ENCODE data around the gene TOX2.

The TOX2 gene

DNA sequence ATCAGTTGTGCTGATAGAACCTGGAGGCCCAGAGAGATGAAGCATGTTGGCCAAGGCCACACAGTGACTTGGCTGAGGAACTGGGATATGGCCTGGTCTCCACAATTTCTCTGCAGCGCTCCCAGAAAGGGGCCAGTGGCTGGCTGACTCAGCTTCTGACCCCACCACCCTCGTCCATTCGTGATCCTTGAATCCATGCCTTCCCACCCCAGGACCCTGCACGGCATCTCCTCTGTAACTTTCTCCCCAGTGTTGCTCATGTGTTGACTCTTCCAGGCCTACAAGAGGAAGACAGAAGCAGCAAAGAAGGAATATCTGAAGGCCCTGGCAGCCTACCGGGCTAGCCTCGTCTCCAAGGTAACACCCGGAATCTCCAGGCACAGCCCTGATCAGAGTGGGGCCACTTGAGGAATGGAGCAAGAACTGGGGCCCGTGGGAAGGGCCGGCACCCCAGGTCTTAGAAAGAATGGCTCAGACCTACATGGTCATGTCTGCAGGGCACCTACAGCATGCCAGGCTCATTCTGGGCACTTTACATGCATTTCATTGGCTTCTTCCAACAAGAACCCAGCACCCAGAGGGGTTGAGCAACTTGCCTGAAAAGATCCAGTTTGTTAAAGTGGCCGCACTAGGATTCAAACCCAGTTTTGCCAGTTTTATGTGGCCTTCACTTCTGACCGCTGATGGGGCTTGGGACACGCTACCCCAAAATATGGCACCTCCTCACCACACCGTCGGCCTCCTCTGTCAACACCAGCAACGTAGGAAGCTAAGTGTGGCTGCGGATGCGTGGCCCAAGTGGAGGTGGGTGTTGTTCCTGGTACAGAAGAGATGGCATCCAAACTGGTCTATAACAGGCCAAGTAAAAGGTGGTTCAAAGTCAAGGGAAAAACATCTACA is 150.1 kb downstream of the TOX2 start:
- no peak for DNase-seq (ENCODE audit: low read depth, low spot score)

DNA sequence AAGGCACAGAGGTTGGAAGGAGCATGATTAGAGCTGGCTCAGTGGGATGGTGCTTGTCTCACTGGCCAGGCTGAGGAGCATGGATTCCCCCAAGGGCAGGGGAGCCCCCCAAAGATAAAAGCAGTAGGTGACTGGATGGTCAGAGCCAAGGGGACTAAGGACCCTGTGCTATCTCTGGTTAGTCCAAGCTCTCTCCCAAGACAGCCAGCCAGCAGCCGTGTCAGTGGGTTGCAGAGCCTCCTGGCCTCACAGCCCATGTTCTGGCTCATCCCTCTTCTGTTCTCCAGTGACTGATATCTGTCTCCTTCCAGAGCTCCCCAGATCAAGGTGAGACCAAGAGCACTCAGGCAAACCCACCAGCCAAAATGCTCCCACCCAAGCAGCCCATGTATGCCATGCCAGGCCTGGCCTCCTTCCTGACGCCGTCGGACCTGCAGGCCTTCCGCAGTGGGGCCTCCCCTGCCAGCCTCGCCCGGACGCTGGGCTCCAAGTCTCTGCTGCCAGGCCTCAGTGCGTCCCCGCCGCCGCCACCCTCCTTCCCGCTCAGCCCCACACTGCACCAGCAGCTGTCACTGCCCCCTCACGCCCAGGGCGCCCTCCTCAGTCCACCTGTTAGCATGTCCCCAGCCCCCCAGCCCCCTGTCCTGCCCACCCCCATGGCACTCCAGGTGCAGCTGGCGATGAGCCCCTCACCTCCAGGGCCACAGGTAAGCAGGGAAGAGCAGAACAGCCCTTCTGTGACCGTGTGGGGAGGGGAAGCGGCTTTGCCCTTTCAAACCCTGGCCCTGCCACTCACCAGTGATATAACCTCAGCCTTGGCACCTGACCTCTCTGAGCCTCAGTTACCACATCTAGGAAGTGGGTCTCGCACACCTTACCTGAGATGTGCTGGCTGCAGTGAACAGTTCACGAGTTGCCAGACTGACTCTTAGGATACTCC is 151.0 kb downstream of the TOX2 start:
- DNase-seq (ENCODE audit: low read depth, low spot score) = no peak

DNA sequence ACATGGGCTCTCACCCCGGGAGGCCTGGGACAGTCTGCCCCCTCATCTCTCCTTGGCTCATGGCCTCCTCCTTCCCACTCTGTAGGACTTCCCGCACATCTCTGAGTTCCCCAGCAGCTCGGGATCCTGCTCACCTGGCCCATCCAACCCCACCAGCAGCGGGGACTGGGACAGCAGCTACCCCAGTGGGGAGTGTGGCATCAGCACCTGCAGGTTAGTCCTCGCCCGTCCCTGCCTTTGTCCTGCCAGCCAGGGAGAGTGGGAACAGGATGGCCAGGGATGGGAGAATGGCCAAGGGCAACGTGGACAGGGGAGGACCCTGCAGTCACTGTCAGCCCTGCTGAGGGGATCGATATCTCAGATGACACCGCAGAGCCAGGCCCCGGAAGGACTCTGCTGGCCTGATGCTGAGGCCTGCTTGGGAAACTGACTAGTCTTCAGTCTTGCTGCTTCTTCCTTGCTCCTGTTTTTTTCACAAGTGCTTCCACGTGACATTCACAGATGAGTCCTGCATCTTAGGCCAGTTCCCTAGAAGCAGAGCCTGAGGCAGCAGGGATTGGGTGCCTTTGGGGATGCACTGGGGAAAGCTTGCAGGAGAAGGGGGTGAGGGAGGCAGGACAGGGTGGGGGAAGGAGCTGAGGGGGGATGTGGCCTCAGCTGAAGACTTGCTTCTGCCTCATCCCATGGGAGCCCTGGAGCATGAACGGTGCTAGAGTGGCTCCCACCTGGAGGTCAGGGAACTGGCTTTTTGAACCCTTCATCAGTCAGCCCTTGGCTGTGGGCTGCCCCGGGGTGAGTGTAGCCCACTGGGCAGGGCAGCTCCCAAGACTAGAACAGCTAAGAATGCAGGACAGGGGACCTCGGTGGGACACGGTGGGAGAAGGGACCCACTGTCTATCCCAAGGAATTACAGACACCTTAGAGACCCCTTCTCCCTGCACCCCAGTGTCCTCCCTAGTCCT is 152.3 kb downstream of the TOX2 start:
- DNase-seq (ENCODE audit: low read depth, low spot score) = no peak

DNA sequence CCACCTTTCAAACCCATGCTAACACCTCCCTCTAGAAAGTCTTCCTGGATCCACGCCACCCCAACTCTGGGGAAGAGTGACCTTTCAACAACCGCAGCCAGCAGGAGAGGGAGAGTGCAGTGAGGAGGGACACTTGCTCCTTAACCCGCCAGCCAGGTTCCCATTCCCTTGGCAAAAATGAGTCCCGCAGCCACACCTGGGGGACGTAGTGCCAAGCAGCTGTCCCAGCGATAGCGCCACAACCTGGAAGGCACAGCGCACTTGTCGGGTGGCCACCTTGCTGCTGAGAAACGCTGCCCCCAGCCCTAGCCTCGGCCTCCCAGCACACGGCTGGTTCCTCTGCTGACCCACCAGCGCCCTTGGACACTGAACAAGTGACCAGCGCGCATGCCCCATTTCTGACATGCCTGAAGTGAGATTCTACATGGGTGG is 153.0 kb downstream of the TOX2 start:
- no peak for DNase-seq (ENCODE audit: low read depth, low spot score)

DNA sequence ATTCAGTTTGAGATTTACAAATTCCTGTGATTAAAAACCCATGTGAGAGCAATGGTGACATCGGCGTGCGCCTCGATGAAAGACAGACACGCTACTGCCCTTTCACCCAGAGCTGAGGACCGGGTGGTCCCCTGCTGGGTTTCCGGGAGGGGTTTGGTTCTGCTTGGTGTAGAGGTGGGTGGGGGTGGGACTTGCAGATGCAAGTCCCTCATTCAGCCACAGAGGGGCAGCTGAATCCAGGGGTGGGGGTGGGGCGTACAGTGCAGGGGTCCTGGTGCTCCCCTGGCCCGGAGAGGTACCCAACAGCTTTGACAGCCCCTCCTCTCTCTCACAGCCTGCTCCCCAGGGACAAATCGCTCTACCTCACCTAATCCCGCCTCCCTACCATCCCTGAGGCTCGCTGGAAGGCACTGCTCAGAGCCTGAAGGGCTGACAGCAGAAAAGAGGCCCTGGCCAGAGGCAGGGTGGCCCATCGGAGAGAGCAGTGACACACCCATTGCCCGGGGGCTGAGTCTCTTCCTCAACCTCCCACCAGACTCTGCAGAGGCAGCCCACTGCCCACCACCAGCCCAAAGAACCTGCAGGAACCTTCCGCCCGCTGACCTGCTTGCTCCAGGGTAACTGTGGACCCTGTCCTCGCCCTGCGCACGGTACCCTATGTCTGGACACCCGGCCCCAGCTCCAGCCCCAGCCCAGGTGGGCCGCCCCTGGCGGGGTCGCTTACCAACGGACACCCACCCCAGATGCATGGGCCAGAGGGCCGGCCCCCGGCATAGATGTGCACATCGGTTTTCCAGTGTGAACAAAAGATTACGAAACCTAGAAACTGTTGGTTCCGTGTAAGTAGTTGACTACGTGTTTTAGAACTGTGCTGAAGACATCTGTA is 153.9 kb downstream of the TOX2 start:
- no peak for DNase-seq (ENCODE audit: low read depth, low spot score)

DNA sequence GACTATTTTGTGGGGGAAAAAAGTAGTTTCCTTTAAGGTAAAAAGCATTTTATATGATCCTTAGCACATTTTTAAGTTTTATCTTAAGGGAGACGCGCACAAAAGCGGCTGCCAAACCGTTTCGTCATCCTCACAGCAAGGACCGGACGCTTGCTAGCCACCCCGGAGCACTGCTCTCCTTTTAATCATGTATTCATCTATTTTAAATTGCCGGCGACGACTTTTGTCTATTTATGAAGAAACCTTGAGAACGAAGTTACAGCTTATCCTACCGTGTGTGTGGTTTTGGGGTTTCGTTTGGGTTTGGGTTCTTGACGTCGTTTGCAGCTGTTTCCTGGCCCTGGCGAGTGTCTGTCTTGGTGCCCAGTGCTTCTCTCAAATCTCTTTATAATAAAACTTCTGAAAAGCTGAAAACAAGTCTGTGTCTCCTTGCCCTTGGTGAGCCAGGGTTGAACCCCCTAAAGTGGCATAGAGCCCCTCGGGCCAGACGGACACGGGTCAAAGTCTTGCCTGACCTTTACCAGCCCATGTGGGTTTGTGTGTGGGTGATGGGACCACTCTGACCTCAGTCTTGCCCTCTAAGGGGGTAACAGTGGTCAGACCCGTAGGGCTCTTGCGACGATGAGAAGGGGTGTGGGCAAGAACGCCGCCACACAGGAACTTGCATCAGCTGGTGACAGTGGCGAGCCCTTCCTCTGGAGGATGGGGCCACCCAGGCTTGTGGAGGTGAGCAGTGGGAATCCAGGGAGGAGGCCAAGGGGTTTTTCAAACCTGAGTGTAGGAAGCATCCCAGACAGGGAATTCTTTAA is 154.8 kb downstream of the TOX2 start:
- DNase-seq (ENCODE audit: low read depth, low spot score) = no peak

DNA sequence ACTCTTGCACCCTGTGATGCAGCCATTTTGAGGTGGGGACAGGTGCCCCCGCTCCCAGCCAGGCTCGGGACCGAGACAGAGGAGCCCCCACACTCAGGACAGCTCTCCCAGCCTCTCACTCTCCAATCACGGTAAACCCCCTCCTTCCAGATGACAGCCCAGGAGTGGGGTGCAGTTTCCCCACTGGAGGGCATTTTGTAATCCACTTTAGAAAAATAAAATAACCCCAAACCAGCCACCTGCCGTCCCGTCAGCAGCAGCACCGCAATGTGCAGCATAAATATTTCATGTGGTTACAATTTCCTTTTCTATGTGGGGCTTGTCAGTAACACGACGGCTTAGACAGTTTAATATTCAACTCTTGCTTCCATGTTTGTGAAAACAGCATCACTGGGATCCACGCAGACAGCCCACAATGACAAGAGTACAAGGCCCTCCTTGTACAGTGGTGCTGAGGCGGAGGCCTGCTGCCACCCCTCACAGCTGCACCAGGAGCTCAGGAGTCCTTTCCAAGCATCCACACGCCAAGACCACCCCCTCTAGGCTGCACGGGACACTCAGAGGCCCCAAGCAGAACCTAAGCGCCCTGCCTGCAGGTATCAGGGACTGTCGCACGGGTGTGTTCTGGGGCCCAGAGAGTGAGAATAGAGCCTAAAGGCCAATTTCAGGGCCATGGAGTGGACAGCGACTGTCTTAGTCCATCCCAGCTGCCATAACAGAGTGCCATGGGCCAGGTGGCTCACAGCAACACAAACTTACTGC is 155.7 kb downstream of the TOX2 start:
- DNase-seq (ENCODE audit: low read depth, low spot score) = no peak

DNA sequence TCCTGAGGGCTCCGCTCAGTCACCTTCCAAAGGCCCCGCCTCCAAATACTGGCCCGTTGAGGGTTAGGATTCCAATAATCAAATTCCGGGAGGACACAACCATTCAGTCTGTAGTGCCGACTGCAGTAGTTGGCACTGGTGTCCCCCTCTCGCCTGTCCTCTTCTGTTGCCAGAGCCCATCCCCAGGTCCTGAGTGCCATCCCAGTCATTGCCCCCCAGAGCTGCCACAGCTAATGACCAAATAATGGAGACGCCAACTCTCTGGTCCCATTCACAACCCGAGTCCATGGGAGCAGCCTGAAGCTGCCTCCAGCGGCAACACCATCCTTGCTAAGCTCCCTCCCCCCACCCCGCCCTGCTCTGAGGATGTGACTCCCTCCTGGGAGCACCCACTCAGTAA is 156.4 kb downstream of the TOX2 start:
- no peak for DNase-seq (ENCODE audit: low read depth, low spot score)

DNA sequence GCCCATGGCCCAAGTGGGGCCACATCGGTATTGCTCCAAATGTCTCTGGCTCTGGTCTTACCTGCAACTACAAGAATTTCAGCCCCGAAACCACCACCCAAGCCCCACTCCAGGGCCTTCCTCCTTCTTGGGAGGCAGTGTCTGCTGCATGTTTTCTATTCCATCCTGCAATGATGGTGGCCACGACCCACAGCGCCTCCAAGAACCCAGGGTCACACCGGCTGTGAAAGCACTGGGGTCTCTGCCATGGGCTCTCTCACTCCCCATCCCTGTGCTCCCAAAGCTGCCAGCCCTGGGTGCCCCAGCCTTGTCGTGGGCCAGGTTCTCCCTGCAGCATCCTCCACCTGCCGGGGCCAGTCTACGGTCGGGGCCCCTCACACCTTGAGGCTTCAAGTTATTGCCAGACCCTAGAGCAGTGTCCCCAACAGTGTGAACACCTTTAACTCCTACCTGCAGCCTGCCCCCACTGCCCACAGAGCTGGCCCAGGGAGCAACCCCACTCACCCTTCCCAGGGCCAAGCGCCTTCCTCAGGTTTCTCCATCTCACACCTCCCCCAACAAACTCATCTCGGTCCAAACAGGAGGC is 157.0 kb downstream of the TOX2 start:
- no peak for DNase-seq (ENCODE audit: low read depth, low spot score)

DNA sequence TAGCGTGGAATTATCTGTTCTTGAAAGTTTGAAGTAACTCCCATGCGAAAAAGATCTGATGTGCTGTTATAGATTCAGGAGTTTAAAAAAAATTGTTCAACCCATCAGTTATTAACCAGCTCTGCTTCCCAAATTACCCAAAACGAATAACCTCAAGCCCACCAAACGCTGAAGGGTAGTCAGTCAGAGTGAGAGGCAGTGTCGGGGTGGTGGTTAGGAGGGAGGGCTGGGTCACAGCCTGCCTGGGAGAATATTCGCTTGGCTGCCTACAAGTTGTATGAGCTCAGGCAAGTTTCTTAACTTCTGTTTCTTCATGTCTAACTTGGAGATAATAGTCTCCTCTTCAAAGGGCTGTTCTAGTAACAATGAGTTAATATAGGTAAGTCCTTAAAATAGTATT is 157.7 kb downstream of the TOX2 start:
- no peak for DNase-seq (ENCODE audit: low read depth, low spot score)

DNA sequence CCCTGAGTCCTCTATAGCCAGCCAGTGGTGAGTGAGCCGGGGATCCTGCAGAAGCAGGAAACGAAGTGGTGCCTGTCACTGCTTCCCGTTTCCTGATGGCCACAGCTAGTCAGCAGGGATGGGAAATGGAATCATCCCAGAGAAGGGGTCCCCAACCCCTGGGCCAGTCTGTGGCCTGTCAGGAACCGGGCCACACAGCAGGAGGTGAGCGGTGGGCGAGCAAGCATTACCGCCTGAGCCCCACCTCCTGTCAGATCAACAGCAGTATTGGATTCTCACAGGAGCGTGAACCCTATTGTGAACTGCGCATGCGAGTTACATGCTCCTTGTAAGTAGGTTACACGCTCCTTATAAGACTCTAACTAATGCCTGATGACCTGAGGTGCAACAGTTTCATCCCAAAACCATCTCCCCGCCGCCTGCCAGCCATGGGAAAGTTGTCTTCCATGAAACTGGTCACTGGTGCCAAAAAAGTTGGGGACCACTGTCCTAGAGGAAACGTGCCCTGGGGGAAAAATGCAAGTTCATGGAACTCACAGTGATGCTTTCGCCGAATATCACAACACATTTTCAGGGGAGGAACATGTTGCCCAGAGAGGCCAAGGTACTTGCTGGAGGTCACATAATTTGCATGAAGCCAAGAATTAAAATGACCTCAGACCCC is 158.5 kb downstream of the TOX2 start:
- DNase-seq (ENCODE audit: low read depth, low spot score) = no peak

DNA sequence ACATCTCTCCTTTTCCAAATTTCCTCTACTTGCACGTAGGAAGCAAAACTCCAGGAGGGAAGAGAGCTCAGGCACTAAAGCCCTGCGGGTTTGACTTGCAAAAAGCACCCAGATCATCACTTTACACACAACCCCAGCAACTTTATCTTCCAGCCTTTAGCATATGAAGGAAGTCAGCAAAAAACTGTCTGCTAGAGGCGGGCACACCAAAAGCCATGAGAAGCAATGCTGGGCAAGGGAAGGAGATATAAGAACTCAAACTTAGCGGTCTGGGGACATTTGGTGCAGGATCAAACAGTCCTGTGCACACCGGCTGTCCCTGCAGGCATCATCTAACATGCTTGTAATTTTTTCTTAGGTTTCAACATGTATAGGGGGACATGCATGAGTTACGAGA is 159.0 kb downstream of the TOX2 start:
- no peak for DNase-seq (ENCODE audit: low read depth, low spot score)

DNA sequence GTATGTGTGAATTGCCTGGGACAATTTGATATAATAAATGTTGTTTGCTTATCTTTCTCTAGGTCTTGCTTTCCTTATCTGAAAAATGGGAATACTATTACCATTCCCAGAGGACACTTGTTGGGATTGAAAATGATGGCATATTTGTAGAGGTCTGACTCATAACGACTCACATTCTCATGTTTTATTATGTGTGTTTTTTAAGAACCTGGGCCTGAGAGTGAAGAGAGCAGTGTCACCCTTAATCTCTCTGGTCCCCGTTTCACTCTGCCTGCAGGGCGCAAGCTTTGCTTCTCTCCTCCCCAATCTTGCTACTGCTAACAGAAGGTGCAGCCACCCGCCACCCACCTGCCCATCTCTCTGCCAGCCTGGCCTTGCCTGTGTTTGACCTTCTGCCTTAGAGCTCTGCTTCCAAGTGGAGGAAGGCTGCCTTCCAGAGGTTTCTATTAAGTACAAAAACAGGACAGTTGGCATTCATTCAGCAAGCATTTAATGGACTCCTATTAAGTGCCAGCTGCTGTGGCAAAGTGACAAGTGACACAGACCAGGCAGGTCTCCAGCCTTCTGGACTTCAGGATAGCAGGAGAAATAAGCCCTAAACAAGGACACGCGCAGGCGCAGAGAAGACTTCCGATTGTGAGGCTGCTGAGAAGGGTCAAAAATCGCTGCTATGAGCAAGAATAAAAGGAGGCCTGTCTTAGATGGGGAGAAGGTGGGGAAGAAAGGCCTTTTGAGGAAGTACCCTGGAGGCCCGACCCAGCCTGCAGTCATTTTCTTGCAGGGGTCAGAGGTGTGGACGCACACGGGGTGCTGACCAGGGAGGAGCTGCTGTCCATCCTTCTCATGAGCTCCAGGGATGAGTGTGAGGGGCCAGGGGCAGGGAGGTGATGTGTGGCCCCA is 159.8 kb downstream of the TOX2 start:
- no peak for DNase-seq (ENCODE audit: low read depth, low spot score)

DNA sequence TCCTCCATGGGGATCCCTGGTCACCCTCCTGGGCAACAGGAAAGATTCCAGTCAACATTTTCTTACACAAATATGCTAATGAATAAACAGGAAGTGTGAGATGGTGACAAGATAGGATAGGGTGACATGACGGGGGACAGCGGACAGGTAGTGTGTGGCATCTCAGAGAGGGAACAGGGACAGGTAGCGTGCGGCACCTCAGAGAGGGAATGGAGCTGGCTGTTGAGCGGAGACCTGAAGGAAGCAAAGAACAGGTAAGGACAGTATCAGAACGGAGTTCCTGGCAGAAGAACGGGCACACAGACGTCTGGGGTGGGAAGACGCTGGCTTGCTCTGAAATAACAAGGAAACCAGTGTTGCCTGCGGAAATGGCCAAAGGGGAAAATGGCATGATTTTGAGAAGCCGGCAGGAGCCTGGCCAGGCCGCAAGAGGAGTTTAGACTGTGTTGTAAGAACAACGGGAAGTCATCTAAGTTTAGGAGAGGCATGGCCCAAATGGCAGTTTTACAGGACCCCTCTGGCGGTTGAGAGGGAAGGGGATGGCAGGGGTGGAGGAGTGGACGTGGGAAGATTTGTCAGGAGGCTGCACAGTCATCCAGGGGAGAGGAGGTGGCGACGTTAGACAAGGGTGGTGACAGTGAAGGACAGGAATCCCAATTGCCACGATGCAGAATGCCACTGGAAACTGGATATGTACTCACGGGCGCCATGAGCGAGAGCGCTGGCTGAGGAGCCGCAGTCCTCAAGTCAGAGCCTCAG is 160.7 kb downstream of the TOX2 start:
- DNase-seq (ENCODE audit: low read depth, low spot score) = no peak

DNA sequence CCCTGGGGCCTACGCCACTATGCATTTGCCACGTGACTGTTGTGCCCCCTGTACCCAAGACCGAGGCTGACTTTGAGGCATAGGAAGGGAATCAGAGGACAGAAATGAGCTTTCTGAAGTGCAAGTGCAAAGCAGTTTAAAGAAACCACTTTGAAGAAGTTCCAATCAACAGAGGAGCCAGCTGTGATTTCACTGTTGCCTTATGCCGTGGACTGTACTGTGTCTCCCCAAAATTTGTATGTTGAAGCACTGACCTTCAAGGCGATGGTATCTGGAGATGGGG is 161.2 kb downstream of the TOX2 start:
- no peak for DNase-seq (ENCODE audit: low read depth, low spot score)

DNA sequence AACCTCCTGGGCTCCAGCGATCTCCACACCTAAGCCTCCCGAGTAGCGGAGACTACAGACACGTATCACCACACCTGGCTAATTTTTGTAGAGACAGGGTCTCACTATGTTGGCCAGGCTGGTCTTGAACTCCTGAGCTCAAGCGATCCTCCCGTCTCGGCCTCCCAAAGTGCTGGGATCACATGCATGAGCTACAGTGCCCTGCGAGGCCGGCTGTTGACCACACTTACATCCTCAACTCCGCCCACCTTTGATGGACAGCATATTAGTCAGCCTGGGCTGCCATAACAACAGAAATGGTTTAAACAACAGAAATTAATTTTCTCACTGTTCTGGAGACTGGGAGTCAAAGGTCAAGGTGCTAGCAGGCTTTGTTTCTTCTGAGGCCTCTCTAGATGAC is 164.6 kb downstream of the TOX2 start:
- no peak for DNase-seq (ENCODE audit: low read depth, low spot score)

Measured in smooth muscle cell of the brain vasculature (primary cell).